Peyer's patch (tissue), 4 donors: Measurements from ENCODE around the gene EDIL3.

Experiments
- POLR2A ChIP-seq, 2 donors: fragments of 450-650 bp; IDR thresholded peaks; one replicate each; pipeline ENCODE4 v1.5.1; 2017; ENCODE audit warnings: antibody characterized with exemption in 2 of 2, mild to moderate bottlenecking in 2 of 2, moderate library complexity in 2 of 2
- TF ChIP-seq, protein P1 (sequence below), 6 experiments: fragments of 450-650 bp in 4 of 6; fragments of 200-600 bp in 2 of 6; sonication (generic) in 1 of 6; IDR thresholded peaks; one replicate each; pipeline ENCODE4 v1.5.1; 2017 to 2019; ENCODE audit warnings: antibody characterized with exemption in 6 of 6, mild to moderate bottlenecking in 3 of 6, moderate library complexity in 1 of 6

DNA sequence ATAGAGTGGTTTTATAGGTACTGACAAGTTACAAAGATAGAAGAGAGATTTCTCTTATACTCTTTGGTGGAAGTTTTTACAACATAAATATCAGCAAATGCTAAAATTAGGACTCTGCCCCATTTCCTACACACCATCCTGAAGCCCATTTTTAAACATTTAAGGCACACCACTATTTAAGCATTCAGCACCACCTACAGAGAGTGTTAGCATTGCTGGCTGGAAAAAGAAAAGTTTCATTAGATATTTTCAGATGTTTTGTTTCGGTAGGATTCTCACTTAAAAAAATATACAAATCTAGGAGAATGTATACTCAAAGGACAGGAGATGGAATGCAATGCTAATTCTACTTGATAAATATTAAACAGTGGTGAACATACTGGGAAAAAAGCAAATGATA is 471.1 kb downstream of the EDIL3 start:
- no peak for TF ChIP-seq POLR2A (IDR thresholded peaks at IDR 0.05)
- TF ChIP-seq, protein P1, sequence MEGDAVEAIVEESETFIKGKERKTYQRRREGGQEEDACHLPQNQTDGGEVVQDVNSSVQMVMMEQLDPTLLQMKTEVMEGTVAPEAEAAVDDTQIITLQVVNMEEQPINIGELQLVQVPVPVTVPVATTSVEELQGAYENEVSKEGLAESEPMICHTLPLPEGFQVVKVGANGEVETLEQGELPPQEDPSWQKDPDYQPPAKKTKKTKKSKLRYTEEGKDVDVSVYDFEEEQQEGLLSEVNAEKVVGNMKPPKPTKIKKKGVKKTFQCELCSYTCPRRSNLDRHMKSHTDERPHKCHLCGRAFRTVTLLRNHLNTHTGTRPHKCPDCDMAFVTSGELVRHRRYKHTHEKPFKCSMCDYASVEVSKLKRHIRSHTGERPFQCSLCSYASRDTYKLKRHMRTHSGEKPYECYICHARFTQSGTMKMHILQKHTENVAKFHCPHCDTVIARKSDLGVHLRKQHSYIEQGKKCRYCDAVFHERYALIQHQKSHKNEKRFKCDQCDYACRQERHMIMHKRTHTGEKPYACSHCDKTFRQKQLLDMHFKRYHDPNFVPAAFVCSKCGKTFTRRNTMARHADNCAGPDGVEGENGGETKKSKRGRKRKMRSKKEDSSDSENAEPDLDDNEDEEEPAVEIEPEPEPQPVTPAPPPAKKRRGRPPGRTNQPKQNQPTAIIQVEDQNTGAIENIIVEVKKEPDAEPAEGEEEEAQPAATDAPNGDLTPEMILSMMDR (IDR thresholded peaks at IDR 0.05), result no peak
